Measurements from ENCODE around the gene IGSF8. TPM values are rescaled to one million over a fixed set of nuclear protein-coding genes. Genes with fewer than 3 reads are reported as not detected.
A peak's percentile ranks its signal among the peaks of the same experiment; 100 is the strongest.

IGSF8 gene
- total and polyA plus RNA-seq, 2 of the 8 experiments (the other 6 are each of a cell fraction or from before 2014, with no cell fraction given) = 69.6 to 132 TPM

DNA sequence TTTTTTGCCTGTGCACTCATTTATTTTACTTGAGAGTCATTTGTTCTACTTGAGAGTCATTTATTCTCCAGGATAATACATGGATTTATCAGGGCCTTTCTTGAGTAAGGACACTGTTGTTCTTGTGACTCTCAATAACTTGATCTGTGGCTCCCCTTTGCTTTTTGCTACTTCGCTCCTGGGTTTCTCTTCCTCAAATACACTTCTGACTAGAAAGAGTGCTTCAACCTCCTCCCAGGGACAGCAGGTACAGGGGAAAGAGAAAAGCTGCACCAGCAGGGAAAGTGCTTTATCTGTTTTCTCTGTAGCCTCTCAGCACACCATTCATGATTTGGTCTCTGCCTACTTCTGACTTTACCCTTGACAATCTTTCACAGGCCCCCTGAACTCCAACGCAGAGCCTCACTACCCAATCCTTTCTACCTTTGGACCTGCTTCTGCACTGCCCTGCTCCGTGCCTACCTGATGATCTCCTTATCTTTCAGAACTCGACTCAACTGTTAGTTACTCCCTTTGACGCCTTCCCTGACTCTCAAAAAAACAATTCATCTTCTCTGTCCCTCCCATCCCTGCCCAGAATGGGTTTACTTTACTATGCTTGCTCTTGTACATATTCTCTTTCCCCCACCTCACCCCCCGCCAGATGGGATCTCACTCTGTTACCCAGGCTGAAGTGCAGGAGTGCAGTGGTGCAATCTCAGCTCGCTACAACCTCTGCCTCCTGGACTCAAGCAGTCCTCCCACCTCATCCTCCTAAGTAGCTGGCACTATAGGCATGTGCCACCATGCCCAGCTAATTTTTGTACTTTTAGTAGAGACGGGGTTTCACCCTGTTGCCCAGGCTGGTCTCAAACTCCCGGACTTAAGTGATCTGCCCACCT, 51.1 kb downstream of the IGSF8 start:
- H3K4me2 ChIP-seq (ENCODE audit: insufficient read depth in 1 of 2, low read depth in 2 of 2, low read length in 2 of 2) = peak overlapping the region; percentile 42 to 48; a peak in 3 of 4 replicates
- no peak overlapping the region for H4K91ac ChIP-seq (replicated peaks; ENCODE audit: insufficient read length, low read length)
- DNase-seq (ENCODE audit: low read depth in 1 of 2, low spot score in 2 of 2) (no peak), FAIRE-seq (no peak)
- peak overlapping the region; percentile 32; the same call in 1 of the 2 replicates for H2BK12ac ChIP-seq (ENCODE audit: low read depth, low read length)
- no peak overlapping the region for H2BK20ac ChIP-seq (ENCODE audit: low read length)
- H3K4me1 ChIP-seq (replicated peaks in 1 of 4; ENCODE audit: control insufficient read depth in 3 of 4, insufficient read depth in 4 of 4, low read length in 3 of 4) = peaks cover 10 to 24% (median 16%) of the 10 kb centered on the region in 4 experiments
- CTCF ChIA-PET (ENCODE audit: partially characterized antibody) = interaction anchor here (0.6 to 46.4 kb wide), 20 partner anchors 11 to 170 kb away, joined by 3 to 1874 read pairs (median 4); partner anchors contain the start of genes CFAP45, IGSF8, KCNJ10 and KCNJ9
- H3K4me3 ChIP-seq (ENCODE audit: extremely low read depth in 1 of 4, insufficient read depth in 2 of 4, low read depth in 3 of 4, low read length in 4 of 4) = peak overlapping the region in 1 of 4 experiments; percentile 14; a peak in 2 of 8 replicates
- H3K27ac ChIP-seq (ENCODE audit: low read depth, low read length) = no peak overlapping the region
- no peak overlapping the region for H3K9ac ChIP-seq (replicated peaks in 1 of 4; ENCODE audit: extremely low read depth in 1 of 4, low read depth in 3 of 4, low read length in 3 of 4)
- no peak overlapping the region for H3K14ac ChIP-seq (ENCODE audit: insufficient read length)
- H2AK5ac ChIP-seq (ENCODE audit: low read depth, low read length) = no peak overlapping the region
- H3K9me3 ChIP-seq (ENCODE audit: insufficient read depth in 2 of 2, low read depth in 1 of 2, low read length in 1 of 2) = no peaks in the 10 kb centered on the region
- no peaks in the 10 kb centered on the region; a peak in 1 of 7 replicates for H3K27me3 ChIP-seq (replicated peaks in 1 of 4; ENCODE audit: control insufficient read depth in 3 of 4, extremely low read depth in 1 of 4, insufficient read depth in 3 of 4, low read length in 3 of 4)
- WGBS, 2 experiments (ENCODE audit: extremely low coverage in 1 of 2, insufficient coverage in 1 of 2, insufficient read length in 1 of 2, insufficient replicate concordance in 2 of 2, low coverage in 1 of 2, low lambda C conversion rate in 2 of 2, missing lambda C conversion rate in 1 of 2) = 86% methylated on average over 9 of the region's 9 CpGs; no CpG with 5 or more reads in 1 of the 2 experiments
- H3K18ac ChIP-seq (ENCODE audit: extremely low read depth, low read length) = no peak overlapping the region; the same call in 1 of the 2 replicates
- H2BK120ac ChIP-seq (replicated peaks; ENCODE audit: low read depth, low read length) = no peak overlapping the region
- H3K36me3 ChIP-seq (ENCODE audit: control insufficient read depth in 2 of 4, insufficient read depth in 4 of 4, low read length in 3 of 4) = no peaks in the 10 kb centered on the region
- H3K23me2 ChIP-seq (ENCODE audit: low read depth, low read length) = no peaks in the 10 kb centered on the region
- no peak overlapping the region for H3K56ac ChIP-seq (replicated peaks; ENCODE audit: insufficient read length, low read depth, low read length)
- H3K4ac ChIP-seq (replicated peaks; ENCODE audit: insufficient read length, low read depth, low read length) = peak overlapping the region; percentile 5
- no peaks in the 10 kb centered on the region for H4K20me1 ChIP-seq (replicated peaks in 1 of 2; ENCODE audit: control insufficient read depth in 1 of 2, insufficient read depth in 2 of 2, low read length in 2 of 2)
- POLR2A ChIA-PET (ENCODE audit: partially characterized antibody) = interaction anchor here (1.0 to 3.4 kb wide), 8 partner anchors 15 to 41 kb away, joined by 3 to 18 read pairs (median 4); partner anchors contain the start of gene PIGM
- H4K8ac ChIP-seq (ENCODE audit: extremely low read depth, insufficient read depth, low read length) = no peak overlapping the region
- no peak overlapping the region for H3K23ac ChIP-seq (ENCODE audit: insufficient read length)
- no peaks in the 10 kb centered on the region for H3K79me2 ChIP-seq (ENCODE audit: control insufficient read depth in 1 of 2, insufficient read depth in 2 of 2, low read length in 2 of 2)
- no peak overlapping the region for H2BK5ac ChIP-seq (ENCODE audit: low read depth, low read length)
- peak overlapping the region; percentile 65 for H4K5ac ChIP-seq (ENCODE audit: insufficient read length, low read depth, low read length)
- no peak overlapping the region for H2BK15ac ChIP-seq (ENCODE audit: low read length)
- H3K79me1 ChIP-seq (ENCODE audit: low read depth, low read length) = no peaks in the 10 kb centered on the region
- H2AFZ ChIP-seq (ENCODE audit: low read length) = peak overlapping the region; percentile 63; the same call in 1 of the 2 replicates
- TF ChIP-seq TCF12 (IDR thresholded peaks at IDR 0.05; ENCODE audit: low read depth, low read length) (no peak), RFX5 (IDR thresholded peaks at IDR 0.05; ENCODE audit: borderline replicate concordance, low read depth, low read length) (no peak), TBP (IDR thresholded peaks at IDR 0.05; ENCODE audit: low read depth, low read length) (no peak), RXRA (IDR thresholded peaks at IDR 0.05; ENCODE audit: insufficient read depth, low read depth, low read length) (no peak), HDAC2 (IDR thresholded peaks at IDR 0.05; ENCODE audit: borderline replicate concordance in 1 of 2, low read depth in 2 of 2, low read length in 2 of 2) (no peak), CBX5 (IDR thresholded peaks at IDR 0.05; ENCODE audit: low read depth, low read length) (no peak), EGR1 (IDR thresholded peaks at IDR 0.05; ENCODE audit: borderline replicate concordance, low read depth, low read length) (no peak), HDAC6 (IDR thresholded peaks at IDR 0.05; ENCODE audit: low read depth, low read length) (no peak), TEAD4 (IDR thresholded peaks at IDR 0.05; ENCODE audit: low read depth, low read length) (no peak)

Data from H1 (cell line).